Trophoblast cell (in vitro differentiated cells and primary cell): Measurements from ENCODE around the gene YKT6.

Experiments
- DNase-seq, 2 donors: peaks; one replicate each; pipeline ENCODE4 v3.0.0-alpha.2; 2016
- H2AFZ ChIP-seq: 2 replicates; pipeline ENCODE4 v1.6.1; 2013; ENCODE audit warnings: low read length, moderate library complexity, mild to moderate bottlenecking; ENCODE audit not compliant: insufficient read depth, poor library complexity
- H2AK5ac ChIP-seq: 2 replicates; pipeline ENCODE4 v1.6.1; 2013; ENCODE audit warnings: mild to moderate bottlenecking, low read length
- H2BK120ac ChIP-seq: 2 replicates; pipeline ENCODE4 v1.6.1; 2013; ENCODE audit warnings: low read length, mild to moderate bottlenecking, moderate library complexity; ENCODE audit not compliant: insufficient read depth, poor library complexity
- H2BK12ac ChIP-seq: 2 replicates; pipeline ENCODE4 v1.6.1; 2013; ENCODE audit warnings: mild to moderate bottlenecking, low read length, moderate library complexity
- H2BK5ac ChIP-seq: 2 replicates; pipeline ENCODE4 v1.6.1; 2013; ENCODE audit warnings: low read length, low read depth, moderate library complexity, mild to moderate bottlenecking; ENCODE audit not compliant: poor library complexity
- H3K14ac ChIP-seq: 2 replicates; pipeline ENCODE4 v1.6.1; 2013; ENCODE audit warnings: mild to moderate bottlenecking, low read length
- H3K18ac ChIP-seq: 2 replicates; pipeline ENCODE4 v1.6.1; 2013; ENCODE audit warnings: mild to moderate bottlenecking, low read length
- H3K23ac ChIP-seq: 2 replicates; pipeline ENCODE4 v1.6.1; 2013; ENCODE audit warnings: low read length
- H3K27ac ChIP-seq: 2 replicates; pipeline ENCODE4 v1.5.1; 2013; ENCODE audit warnings: low read depth, mild to moderate bottlenecking, inconsistent platforms, low read length, moderate library complexity
- H3K27me3 ChIP-seq: 2 replicates; pipeline ENCODE4 v1.6.1; 2013; ENCODE audit warnings: inconsistent platforms, mild to moderate bottlenecking, low read length, moderate library complexity; ENCODE audit not compliant: insufficient read depth
- H3K36me3 ChIP-seq, 2 experiments: 1 replicate in 1 of 2; 2 replicates in 1 of 2; pipeline ENCODE4 v1.6.1; 2013; ENCODE audit warnings: low read length in 2 of 2, mild to moderate bottlenecking in 2 of 2, moderate library complexity in 1 of 2; ENCODE audit not compliant: insufficient read depth in 2 of 2, control insufficient read depth in 1 of 2
- H3K4ac ChIP-seq: 2 replicates; pipeline ENCODE4 v1.6.1; 2013; ENCODE audit warnings: low read depth, mild to moderate bottlenecking, low read length, moderate library complexity
- H3K4me1 ChIP-seq, 2 experiments: 1 replicate in 1 of 2; 2 replicates in 1 of 2; pipeline ENCODE4 v1.6.1; 2013; ENCODE audit warnings: low read length in 2 of 2, mild to moderate bottlenecking in 2 of 2, moderate library complexity in 1 of 2; ENCODE audit not compliant: insufficient read depth in 2 of 2, control insufficient read depth in 1 of 2
- H3K4me2 ChIP-seq: 2 replicates; pipeline ENCODE4 v1.6.1; 2013; ENCODE audit warnings: inconsistent platforms, mild to moderate bottlenecking, low read length, moderate library complexity
- H3K4me3 ChIP-seq: 2 replicates; pipeline ENCODE4 v1.5.1; 2013; ENCODE audit warnings: mild to moderate bottlenecking, low read depth, low read length, inconsistent platforms
- H3K79me1 ChIP-seq: one replicate; pipeline ENCODE4 v1.6.1; 2013; ENCODE audit warnings: low read length
- H3K79me2 ChIP-seq: 2 replicates; pipeline ENCODE4 v1.6.1; 2013; ENCODE audit warnings: low read length, mild to moderate bottlenecking; ENCODE audit not compliant: control insufficient read depth, insufficient read depth, poor library complexity
- H3K9ac ChIP-seq: 2 replicates; pipeline ENCODE4 v1.6.1; 2013; ENCODE audit warnings: mild to moderate bottlenecking, low read length
- H3K9me3 ChIP-seq: 2 replicates; pipeline ENCODE4 v1.6.1; 2013; ENCODE audit warnings: low read depth, mild to moderate bottlenecking, control low read depth, inconsistent platforms, low read length; ENCODE audit not compliant: insufficient read depth
- H4K12ac ChIP-seq: 2 replicates; pipeline ENCODE4 v1.6.1; 2013; ENCODE audit warnings: low read depth, mild to moderate bottlenecking, low read length, moderate library complexity
- H4K8ac ChIP-seq: 2 replicates; pipeline ENCODE4 v1.6.1; 2013; ENCODE audit warnings: low read depth, mild to moderate bottlenecking, low read length, moderate library complexity
- H4K91ac ChIP-seq: one replicate; pipeline ENCODE4 v1.6.1; 2013; ENCODE audit warnings: low read depth, mild to moderate bottlenecking, low read length, moderate library complexity
- WGBS: extraction: QIAGEN DNeasy Blood & Tissue Kit; methylation state at CpG from one replicate; pipeline ENCODE4 v1.1.7; 2013; ENCODE audit warnings: missing lambda C conversion rate; ENCODE audit not compliant: insufficient read length, insufficient coverage; ENCODE audit errors: extremely low coverage; 5-methylcytosine and 5-hydroxymethylcytosine counted together

The YKT6 gene

GRCh38 chr7:44212018-44212417 is 11.2 kb downstream of the YKT6 start:
- Histone ChIP-seq H3K9ac (no peak overlapping the region), H3K9me3 (no peaks in the 10 kb centered on the region), H3K79me2 (no peaks in the 10 kb centered on the region), H2BK5ac (no peak overlapping the region), H3K79me1 (no peaks in the 10 kb centered on the region), H4K91ac (no peak overlapping the region), H3K36me3 (peaks cover 59 to 71% of the 10 kb centered on the region in 2 experiments), H2AFZ (no peak overlapping the region), H3K14ac (no peak overlapping the region), H3K4ac (no peak overlapping the region), H4K12ac (no peak overlapping the region), H2BK120ac (no peak overlapping the region), H3K4me3 (no peak overlapping the region), H3K27me3 (no peaks in the 10 kb centered on the region), H3K23ac (no peak overlapping the region), H2AK5ac (no peak overlapping the region), H3K4me2 (no peak overlapping the region), H2BK12ac (no peak overlapping the region), H3K27ac (no peak overlapping the region), H3K18ac (no peak overlapping the region), H4K8ac (no peak overlapping the region), H3K4me1 (no peaks in the 10 kb centered on the region)
- no CpG with 5 or more reads among the region's 6 CpGs for WGBS
- DNase-seq: no peak

- WGBS: no CpG with 5 or more reads among the region's 7 CpGs
- H4K8ac ChIP-seq: no peak overlapping the region
These were observed 11.9 kb downstream of the YKT6 start for GRCh38 chr7:44212581-44213184.

GRCh38 chr7:44213206-44213876 is 12.6 kb downstream of the YKT6 start:
- Histone ChIP-seq H3K79me2 (no peaks in the 10 kb centered on the region), H2AFZ (no peak overlapping the region), H2AK5ac (no peak overlapping the region), H2BK12ac (no peak overlapping the region), H3K23ac (no peak overlapping the region), H3K27ac (no peak overlapping the region), H3K4me1 (peaks cover 0 to 3% of the 10 kb centered on the region in 2 experiments), H3K36me3 (peaks cover 48 to 58% of the 10 kb centered on the region in 2 experiments), H2BK120ac (no peak overlapping the region), H4K91ac (no peak overlapping the region), H3K4ac (no peak overlapping the region), H3K79me1 (no peaks in the 10 kb centered on the region), H3K9ac (no peak overlapping the region), H4K8ac (no peak overlapping the region), H2BK5ac (no peak overlapping the region), H3K14ac (no peak overlapping the region), H3K9me3 (peaks cover 2% of the 10 kb centered on the region), H4K12ac (no peak overlapping the region), H3K4me2 (no peak overlapping the region), H3K18ac (no peak overlapping the region), H3K4me3 (no peak overlapping the region), H3K27me3 (no peaks in the 10 kb centered on the region)
- WGBS: no CpG with 5 or more reads among the region's 3 CpGs
- DNase-seq: no peak

More at GRCh38 chr7:44212581-44213184, 11.9 kb downstream of the YKT6 start:
- H4K91ac ChIP-seq: no peak overlapping the region
- H2AFZ ChIP-seq: no peak overlapping the region
- H3K14ac ChIP-seq: no peak overlapping the region
- H2BK120ac ChIP-seq: no peak overlapping the region
- no peak overlapping the region for H3K27ac ChIP-seq
- H3K36me3 ChIP-seq: peaks cover 55 to 65% of the 10 kb centered on the region in 2 experiments
- H3K4me1 ChIP-seq: no peaks in the 10 kb centered on the region
- H3K4ac ChIP-seq: no peak overlapping the region
- no peaks in the 10 kb centered on the region for H3K27me3 ChIP-seq
- DNase-seq: no peak
- H3K4me2 ChIP-seq: no peak overlapping the region
- H3K4me3 ChIP-seq: no peak overlapping the region
- H3K9ac ChIP-seq: no peak overlapping the region
- no peak overlapping the region for H2BK5ac ChIP-seq
- H3K9me3 ChIP-seq: no peaks in the 10 kb centered on the region
- no peaks in the 10 kb centered on the region for H3K79me1 ChIP-seq
- no peak overlapping the region for H3K23ac ChIP-seq
- H4K12ac ChIP-seq: no peak overlapping the region
- no peak overlapping the region for H3K18ac ChIP-seq
- no peak overlapping the region for H2BK12ac ChIP-seq
- no peak overlapping the region for H2AK5ac ChIP-seq
- H3K79me2 ChIP-seq: no peaks in the 10 kb centered on the region

- H3K79me1 ChIP-seq: no peaks in the 10 kb centered on the region
These were observed 13.2 kb downstream of the YKT6 start for GRCh38 chr7:44213877-44214388.

More at GRCh38 chr7:44213877-44214388, 13.2 kb downstream of the YKT6 start:
- Histone ChIP-seq H3K4ac (no peak overlapping the region), H4K91ac (no peak overlapping the region), H3K14ac (no peak overlapping the region), H2AFZ (no peak overlapping the region), H4K12ac (no peak overlapping the region), H2BK12ac (no peak overlapping the region), H3K79me2 (no peaks in the 10 kb centered on the region), H3K4me1 (peaks cover 0 to 3% of the 10 kb centered on the region in 2 experiments), H2BK120ac (no peak overlapping the region), H3K27ac (no peak overlapping the region), H4K8ac (no peak overlapping the region), H3K9me3 (peaks cover 2% of the 10 kb centered on the region), H2AK5ac (no peak overlapping the region), H2BK5ac (no peak overlapping the region), H3K4me3 (no peak overlapping the region), H3K9ac (no peak overlapping the region), H3K27me3 (no peaks in the 10 kb centered on the region), H3K4me2 (no peak overlapping the region), H3K36me3 (peaks cover 43 to 52% of the 10 kb centered on the region in 2 experiments), H3K18ac (no peak overlapping the region), H3K23ac (no peak overlapping the region)
- no CpG with 5 or more reads among the region's 9 CpGs for WGBS
- no peak for DNase-seq
